Ovary (tissue), 9 donors: ENCODE results near the gene PDZRN3. TPM values are rescaled to one million over a fixed set of nuclear protein-coding genes. Genes with fewer than 3 reads are reported as not detected.
A peak's percentile ranks its signal among the peaks of the same experiment; 100 is the strongest.

Source experiments
- DNase-seq, 5 donors: peaks; one replicate each; pipeline ENCODE4 v3.0.0-alpha.2; 2019 to 2020
- H3K27ac ChIP-seq, 2 donors: fragments of 200-600 bp; one replicate each; pipeline versions ENCODE4 v1.5.1 to v1.8.0; 2019 to 2022
- H3K27me3 ChIP-seq: fragments of 200-600 bp; one replicate; pipeline ENCODE4 v1.8.0; 2022
- H3K36me3 ChIP-seq: fragments of 200-600 bp; sonication (generic); one replicate; pipeline ENCODE4 v1.5.1; 2019
- H3K4me1 ChIP-seq: one replicate; pipeline ENCODE4 v1.8.1; 2013; ENCODE audit warnings: mild to moderate bottlenecking, moderate library complexity; ENCODE audit not compliant: insufficient read depth
- H3K4me3 ChIP-seq: fragments of 200-600 bp; sonication (generic); one replicate; pipeline ENCODE4 v1.5.1; 2017
- H3K9me3 ChIP-seq, 2 donors: fragments of 200-600 bp in 1 of 2; sonication (generic) in 1 of 2; one replicate each; pipeline versions ENCODE4 v1.5.1 to v1.8.1; 2013 to 2019; ENCODE audit warnings: mild to moderate bottlenecking in 1 of 2, moderate library complexity in 1 of 2
- CTCF ChIP-seq, 3 donors: fragments of 450-650 bp in 2 of 3; fragments of 200-600 bp in 1 of 3; IDR thresholded peaks; one replicate each; pipeline versions ENCODE4 v1.5.1 to v1.8.0; 2016 to 2022; ENCODE audit warnings: antibody characterized with exemption in 3 of 3, mild to moderate bottlenecking in 1 of 3
- EP300 ChIP-seq: sonication (generic); formaldehyde crosslinking; IDR thresholded peaks from one replicate; pipeline ENCODE4 v1.6.1; 2017; ENCODE audit warnings: antibody characterized with exemption
- POLR2A ChIP-seq: fragments of 450-650 bp; IDR thresholded peaks from one replicate; pipeline ENCODE4 v1.6.1; 2017; ENCODE audit warnings: antibody characterized with exemption, mild to moderate bottlenecking, moderate library complexity
- WGBS, 3 donors: extraction: QIAGEN DNeasy Blood & Tissue Kit in 1 of 3; methylation state at CpG; one replicate each; pipeline versions ENCODE4 v1.1.5 to v1.1.7; 2013 to 2017; 5-methylcytosine and 5-hydroxymethylcytosine counted together
- intact Hi-C, 4 donors: fragments of 100-400 bp; cut with DNase I; formaldehyde crosslinking; loops; one replicate each; pipeline versions ENCODE4 v1.11.0 to v1.15.1; 2022 to 2023
- polyA plus RNA-seq, 2 donors: library from polyadenylated mRNA; stranded (reverse); fragments of 200-250 nt in 1 of 2; fragments of 350-450 nt in 1 of 2; fragmentation: Illumina TruSeq in 1 of 2; extraction: RNeasy Lipid Tissue Mini Kit (QIAGEN cat#74804) in 1 of 2; gene quantifications; one replicate each; pipeline ENCODE4 v1.2.3, GENCODE V29; 2013 to 2014
- total RNA-seq, 7 donors: library from RNA; depleted of rRNA in 2 of 7; stranded (reverse); fragments of >200 nt in 2 of 7; fragmentation: NEBNext Ultra II Directional in 3 of 7; extraction: Animal tissue kit (Norgen Biotek cat#: 25700) in 3 of 7; gene quantifications; one replicate each; pipeline versions ENCODE4 v1.1.0 to v1.2.4, GENCODE V29; 2016 to 2023
- donor health status: DM: no; HTN: no; CAD: no; lungs with moderate emphysema.
- donor health status: DM: no; HTN: no; CAD: no.
- donor health status: Bipolar disorder and iron deficiency.
- donor health status: DM: yes; HTN: yes; CAD: no.
- donor health status: DM: no; HTN: no; CAD: no.
- donor health status: DM: yes; HTN: yes; CAD: no.

PDZRN3 gene
- total and polyA plus RNA-seq, 9 donors, result 68.1 to 161 (median 102) TPM

- peaks cover 38% of the 10 kb centered on the region for H3K4me1 ChIP-seq
- intact Hi-C loops, result no loop called here
- peak; percentile 73 to 89 (median 84) for DNase-seq
These were observed 134.1 kb downstream of the PDZRN3 start for GRCh38 chr3:73490453-73491286.

GRCh38 chr3:73485877-73486330 is 138.8 kb downstream of the PDZRN3 start:
- TF ChIP-seq CTCF (IDR thresholded peaks at IDR 0.05) (no peak), POLR2A (no peak), EP300 (no peak)
- Histone ChIP-seq H3K9me3 (no peaks in the 10 kb centered on the region), H3K4me1 (peaks cover 28% of the 10 kb centered on the region), H3K27ac (no peak overlapping the region), H3K4me3 (no peak overlapping the region), H3K36me3 (no peaks in the 10 kb centered on the region), H3K27me3 (no peaks in the 10 kb centered on the region)
- 62 to 84% (median 67%) methylated on average over 4 of the region's 4 CpGs for WGBS, 3 donors
- intact Hi-C loops, result no loop called here
- DNase-seq, result no peak

More at GRCh38 chr3:73490453-73491286, 134.1 kb downstream of the PDZRN3 start:
- H3K4me3 ChIP-seq, result no peak overlapping the region
- 13 to 16% (median 16%) methylated on average over 8 of the region's 8 CpGs for WGBS, 3 donors
- TF ChIP-seq EP300, result no peak
- H3K27ac ChIP-seq, result peak overlapping the region in 1 of 2 donors; percentile 74
- H3K27me3 ChIP-seq, result no peaks in the 10 kb centered on the region
- no peaks in the 10 kb centered on the region for H3K9me3 ChIP-seq
- no peaks in the 10 kb centered on the region for H3K36me3 ChIP-seq

- Histone ChIP-seq H3K4me3 (no peak overlapping the region), H3K9me3 (no peaks in the 10 kb centered on the region), H3K27me3 (no peaks in the 10 kb centered on the region), H3K36me3 (no peaks in the 10 kb centered on the region), H3K4me1 (peaks cover 19% of the 10 kb centered on the region), H3K27ac (no peak overlapping the region)
- WGBS, 3 donors, result 70 to 77% (median 75%) methylated on average over 7 of the region's 7 CpGs
- intact Hi-C loops, result no loop called here
- TF ChIP-seq EP300 (no peak), POLR2A (no peak), CTCF (IDR thresholded peaks at IDR 0.05) (no peak)
- no peak for DNase-seq
These were observed 140.0 kb downstream of the PDZRN3 start for GRCh38 chr3:73484656-73485248.

- H3K27ac ChIP-seq, result no peak overlapping the region
- H3K9me3 ChIP-seq, result no peaks in the 10 kb centered on the region
- intact Hi-C loops, result no loop called here
- peaks cover 11% of the 10 kb centered on the region for H3K4me1 ChIP-seq
- no peak for DNase-seq
- no peaks in the 10 kb centered on the region for H3K27me3 ChIP-seq
- no peak overlapping the region for H3K4me3 ChIP-seq
- no peaks in the 10 kb centered on the region for H3K36me3 ChIP-seq
- TF ChIP-seq EP300 (no peak), POLR2A (no peak), CTCF (IDR thresholded peaks at IDR 0.05) (no peak)
- WGBS, 3 donors, result 75 to 80% (median 76%) methylated on average over 3 of the region's 3 CpGs
These were observed 142.9 kb downstream of the PDZRN3 start for GRCh38 chr3:73481888-73482287.
